Astrocyte (in vitro differentiated cells and primary cell): ENCODE results near the gene METTL2A.
"Not testable (repeated sequence)": the region's sequence is repeated elsewhere in the genome, so short reads cannot be mapped to it uniquely, and the experiment has no call there.

Experiments used
- CTCF ChIP-seq: IDR thresholded peaks from 2 replicates; pipeline ENCODE4 v1.5.1; 2011; ENCODE audit warnings: low read depth, mild to moderate bottlenecking, inconsistent platforms, low read length, moderate library complexity; ENCODE audit not compliant: insufficient read depth
- EZH2 ChIP-seq: IDR thresholded peaks from 2 replicates; pipeline ENCODE4 v1.6.1; 2012; ENCODE audit warnings: mild to moderate bottlenecking, low read length, inconsistent platforms; ENCODE audit not compliant: insufficient read depth

- TF ChIP-seq CTCF, EZH2: not testable (repeated sequence)
Measured at GRCh38 chr17:62426214-62426613, 2.5 kb downstream of the METTL2A start.
